HAP-1 (cell line): Measurements from ENCODE around the gene RER1.
"Not testable (repeated sequence)": the region's sequence is repeated elsewhere in the genome, so short reads cannot be mapped to it uniquely, and the experiment has no call there.

Source experiments
- DNase-seq, 2 experiments: peaks; one replicate each; pipeline ENCODE4 v3.0.0-alpha.2; 2016 to 2020; ENCODE audit warnings: low spot score in 2 of 2
- H3K27me3 ChIP-seq: fragments of 250-450 bp; sonication (Bioruptor Pico); 2 replicates; pipeline ENCODE4 v1.5.1; 2020; ENCODE audit warnings: low read depth, mild to moderate bottlenecking, moderate library complexity
- H3K36me3 ChIP-seq: fragments of 250-450 bp; sonication (Bioruptor Pico); replicated peaks from 2 replicates; pipeline ENCODE4 v1.5.1; 2020; ENCODE audit warnings: mild to moderate bottlenecking
- H3K4me1 ChIP-seq: fragments of 250-450 bp; sonication (Bioruptor Pico); 2 replicates; pipeline ENCODE4 v1.5.1; 2020; ENCODE audit warnings: mild to moderate bottlenecking
- H3K4me3 ChIP-seq: fragments of 250-450 bp; sonication (Bioruptor Pico); 2 replicates; pipeline ENCODE4 v1.5.1; 2020; ENCODE audit warnings: mild to moderate bottlenecking, moderate library complexity
- H3K9me3 ChIP-seq: fragments of 250-450 bp; sonication (Bioruptor Pico); 2 replicates; pipeline ENCODE4 v1.5.1; 2020; ENCODE audit warnings: mild to moderate bottlenecking, moderate library complexity
- in situ Hi-C: fragments of 300-500 bp; cut with MboI; formaldehyde crosslinking; loops from 3 replicates; pipeline ENCODE4 v1.14.3; 2020; ENCODE audit warnings: low sequenced_read_pairs, inconsistent platforms, mixed read lengths

Gene RER1

GRCh38 chr1:2431518-2431917 is 39.9 kb downstream of the RER1 start:
- Histone ChIP-seq H3K36me3 (no peaks in the 10 kb centered on the region), H3K27me3 (peaks cover 44% of the 10 kb centered on the region), H3K4me1 (no peaks in the 10 kb centered on the region), H3K4me3 (no peak overlapping the region), H3K9me3 (peaks cover 5% of the 10 kb centered on the region; the same call in 1 of the 2 replicates)
- in situ Hi-C loops, result loop anchor here (25.0 kb wide), 1 partner anchor 481 kb away; no protein-coding TSS in a partner anchor
- DNase-seq, result no peak

DNA sequence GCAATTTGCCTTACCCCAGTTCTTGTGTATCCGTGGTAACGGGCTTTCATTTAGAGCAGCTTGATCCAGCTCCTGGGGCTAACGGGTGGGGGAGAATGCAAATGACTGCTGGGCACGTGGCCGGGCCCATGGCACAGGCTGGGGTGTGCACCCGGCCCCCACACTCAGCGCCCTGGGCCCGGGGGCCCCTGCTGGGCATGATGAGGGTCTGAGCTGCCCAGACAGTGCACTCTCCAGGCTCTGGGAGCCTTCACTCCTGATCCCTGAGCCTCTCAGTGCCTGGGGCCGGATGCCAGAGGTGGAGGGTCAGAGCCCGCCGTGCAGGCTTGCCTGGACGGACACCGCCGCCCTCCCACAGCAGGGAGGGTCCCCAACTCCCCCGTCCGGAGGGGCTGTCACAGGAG is 40.8 kb downstream of the RER1 start:
- no peak for DNase-seq
- peaks cover 5% of the 10 kb centered on the region; the same call in 1 of the 2 replicates for H3K9me3 ChIP-seq
- H3K36me3 ChIP-seq, result no peaks in the 10 kb centered on the region
- in situ Hi-C loops, result loop anchor here (25.0 kb wide), 1 partner anchor 480 kb away; no protein-coding TSS in a partner anchor
- H3K4me1 ChIP-seq, result no peaks in the 10 kb centered on the region
- peaks cover 44% of the 10 kb centered on the region for H3K27me3 ChIP-seq
- no peak overlapping the region for H3K4me3 ChIP-seq

GRCh38 chr1:2433196-2433595 is 41.6 kb downstream of the RER1 start:
- in situ Hi-C loops, result loop anchor here (25.0 kb wide), 1 partner anchor 479 kb away; no protein-coding TSS in a partner anchor
- Histone ChIP-seq H3K9me3 (peaks cover 5% of the 10 kb centered on the region; the same call in 1 of the 2 replicates), H3K36me3 (no peaks in the 10 kb centered on the region), H3K4me1 (no peaks in the 10 kb centered on the region), H3K27me3 (peaks cover 45% of the 10 kb centered on the region), H3K4me3 (no peak overlapping the region)
- DNase-seq, result no peak

DNA sequence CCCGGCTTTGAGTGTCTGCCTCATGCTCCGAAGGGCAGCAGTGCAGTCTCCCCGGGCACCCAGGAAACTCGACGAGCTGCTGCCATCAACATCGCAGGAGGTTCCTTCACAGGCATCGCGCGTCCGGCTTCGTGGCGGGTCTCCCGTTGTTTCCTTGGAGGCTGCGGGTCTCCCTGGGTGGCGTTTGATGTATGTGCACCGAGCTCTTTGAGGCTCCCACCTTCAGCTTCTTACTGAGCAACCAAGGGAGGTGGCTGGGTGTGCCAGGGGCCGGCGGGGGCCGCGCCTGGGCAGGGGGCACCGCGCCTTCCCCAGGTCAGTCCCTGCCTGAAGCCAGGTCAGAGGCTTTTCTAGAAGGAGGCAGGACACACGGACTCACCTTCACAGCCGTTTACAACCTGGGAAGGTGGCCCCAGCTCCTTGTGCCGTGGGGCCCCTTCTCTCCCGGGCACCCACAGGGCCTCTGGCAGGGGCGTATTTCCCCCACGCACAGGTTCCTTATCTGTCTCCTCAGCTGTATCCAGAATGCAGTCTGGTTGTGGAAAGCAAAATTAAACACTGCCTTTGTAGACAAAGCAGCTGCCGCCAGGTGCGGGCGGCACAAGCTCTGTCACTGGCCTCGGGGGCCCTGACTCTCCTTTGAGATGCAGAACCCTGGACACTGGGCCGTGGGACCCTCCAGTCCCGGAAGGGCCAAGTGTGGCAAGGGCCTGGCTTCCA is 42.5 kb downstream of the RER1 start:
- H3K4me1 ChIP-seq, result no peaks in the 10 kb centered on the region
- in situ Hi-C loops, result loop anchor here (25.0 kb wide), 1 partner anchor 478 kb away; no protein-coding TSS in a partner anchor
- peaks cover 5% of the 10 kb centered on the region; the same call in 1 of the 2 replicates for H3K9me3 ChIP-seq
- DNase-seq, result no peak
- no peaks in the 10 kb centered on the region for H3K36me3 ChIP-seq
- peaks cover 54% of the 10 kb centered on the region for H3K27me3 ChIP-seq
- H3K4me3 ChIP-seq, result no peak overlapping the region

- no peak overlapping the region for H3K4me3 ChIP-seq
- no peaks in the 10 kb centered on the region for H3K4me1 ChIP-seq
- no peak for DNase-seq
- peaks cover 54% of the 10 kb centered on the region for H3K27me3 ChIP-seq
- H3K9me3 ChIP-seq, result no peaks in the 10 kb centered on the region
- H3K36me3 ChIP-seq, result no peaks in the 10 kb centered on the region
- in situ Hi-C loops, result loop anchor here (25.0 kb wide), 1 partner anchor 477 kb away; no protein-coding TSS in a partner anchor
Measured at GRCh38 chr1:2435091-2435490, 43.5 kb downstream of the RER1 start.

- in situ Hi-C loops, result loop anchor here (25.0 kb wide), 1 partner anchor 476 kb away; no protein-coding TSS in a partner anchor
- DNase-seq, result no peak
- peaks cover 54% of the 10 kb centered on the region for H3K27me3 ChIP-seq
- no peaks in the 10 kb centered on the region for H3K4me1 ChIP-seq
- no peak overlapping the region for H3K4me3 ChIP-seq
- H3K36me3 ChIP-seq, result no peaks in the 10 kb centered on the region
- no peaks in the 10 kb centered on the region for H3K9me3 ChIP-seq
Measured at GRCh38 chr1:2435746-2436355, 44.2 kb downstream of the RER1 start.

DNA sequence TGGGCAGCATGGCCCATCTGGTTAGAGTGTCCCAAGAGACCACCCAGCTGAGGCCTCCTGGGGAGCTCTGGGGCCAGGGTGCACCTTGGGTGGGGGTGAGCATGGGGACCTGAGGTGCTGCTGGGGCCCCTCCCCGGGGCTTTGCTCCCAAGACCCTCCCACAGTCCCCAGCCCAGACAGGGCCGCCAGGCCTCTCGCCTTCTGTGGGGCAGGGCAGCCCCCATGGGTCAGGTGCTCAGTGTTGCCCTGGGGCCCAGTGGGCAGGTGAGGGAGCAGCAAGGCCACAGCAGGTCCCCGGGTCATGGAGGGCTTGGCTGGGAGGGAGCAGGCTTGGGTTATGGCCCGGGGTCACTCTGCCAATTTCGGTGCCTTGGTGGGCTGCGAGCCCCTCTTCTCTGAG is 45.2 kb downstream of the RER1 start:
- DNase-seq, result no peak
- H3K4me1 ChIP-seq, result no peaks in the 10 kb centered on the region
- H3K27me3 ChIP-seq, result peaks cover 58% of the 10 kb centered on the region
- in situ Hi-C loops, result loop anchor here (25.0 kb wide), 1 partner anchor 475 kb away; no protein-coding TSS in a partner anchor
- H3K9me3 ChIP-seq, result no peaks in the 10 kb centered on the region
- H3K36me3 ChIP-seq, result no peaks in the 10 kb centered on the region
- H3K4me3 ChIP-seq, result no peak overlapping the region

- Histone ChIP-seq H3K4me1 (no peaks in the 10 kb centered on the region), H3K27me3 (peaks cover 58% of the 10 kb centered on the region), H3K36me3 (no peaks in the 10 kb centered on the region), H3K9me3 (no peaks in the 10 kb centered on the region), H3K4me3 (no peak overlapping the region)
- no peak for DNase-seq
- in situ Hi-C loops, result loop anchor here (25.0 kb wide), 1 partner anchor 475 kb away; no protein-coding TSS in a partner anchor
Measured at GRCh38 chr1:2437617-2438016, 46.0 kb downstream of the RER1 start.

GRCh38 chr1:2438038-2438437 is 46.4 kb downstream of the RER1 start:
- in situ Hi-C loops, result loop anchor here (25.0 kb wide), 1 partner anchor 474 kb away; no protein-coding TSS in a partner anchor
- Histone ChIP-seq H3K9me3 (no peaks in the 10 kb centered on the region), H3K4me3 (no peak overlapping the region), H3K36me3 (no peaks in the 10 kb centered on the region), H3K4me1 (no peaks in the 10 kb centered on the region), H3K27me3 (peaks cover 58% of the 10 kb centered on the region)
- no peak for DNase-seq

DNA sequence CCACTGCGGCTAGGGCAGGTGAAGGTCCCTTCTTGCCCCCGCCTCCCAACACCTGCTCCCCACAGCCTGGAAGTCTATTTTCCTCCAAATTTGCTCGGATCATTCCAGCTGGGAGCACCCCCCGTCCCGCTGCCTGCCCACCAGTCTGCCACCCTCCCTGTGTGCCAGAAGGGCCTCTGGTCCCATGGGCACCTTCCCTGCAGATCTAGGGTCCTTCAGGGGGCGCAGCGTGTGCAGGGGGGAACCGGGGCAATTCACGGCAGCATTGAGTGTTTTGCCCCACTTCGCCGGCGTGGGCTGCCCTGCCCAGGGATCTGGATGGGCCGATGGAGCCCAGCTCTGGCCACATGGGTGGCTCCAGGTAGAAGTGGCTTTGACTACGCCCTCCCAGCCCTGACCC is 47.0 kb downstream of the RER1 start:
- in situ Hi-C loops, result loop anchor here (25.0 kb wide), 1 partner anchor 474 kb away; no protein-coding TSS in a partner anchor
- no peaks in the 10 kb centered on the region for H3K9me3 ChIP-seq
- no peaks in the 10 kb centered on the region for H3K36me3 ChIP-seq
- peaks cover 54% of the 10 kb centered on the region for H3K27me3 ChIP-seq
- no peaks in the 10 kb centered on the region for H3K4me1 ChIP-seq
- DNase-seq, result no peak
- no peak overlapping the region for H3K4me3 ChIP-seq

GRCh38 chr1:2439369-2439768 is 47.7 kb downstream of the RER1 start:
- Histone ChIP-seq H3K36me3 (no peaks in the 10 kb centered on the region), H3K9me3 (no peaks in the 10 kb centered on the region), H3K4me1 (no peaks in the 10 kb centered on the region), H3K27me3 (peaks cover 52% of the 10 kb centered on the region), H3K4me3 (no peak overlapping the region)
- in situ Hi-C loops, result loop anchor here (25.0 kb wide), 1 partner anchor 473 kb away; no protein-coding TSS in a partner anchor
- DNase-seq, result no peak

DNA sequence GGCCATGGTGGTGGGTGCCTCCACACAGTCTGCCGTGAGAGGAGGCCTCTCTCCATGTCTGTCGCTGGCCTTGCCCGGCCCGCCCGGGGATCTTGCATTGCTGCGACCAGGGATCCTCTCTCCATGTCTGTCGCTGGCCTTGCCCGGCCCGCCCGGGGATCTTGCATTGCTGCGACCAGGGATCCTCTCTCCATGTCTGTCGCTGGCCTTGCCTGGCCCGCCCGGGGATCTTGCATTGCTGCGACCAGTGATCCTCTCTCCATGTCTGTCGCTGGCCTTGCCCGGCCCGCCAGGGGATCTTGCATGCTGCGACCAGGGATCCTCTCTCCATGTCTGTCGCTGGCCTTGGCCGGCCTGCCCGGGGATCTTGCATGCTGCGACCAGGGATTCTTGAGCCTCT is 48.7 kb downstream of the RER1 start:
- not testable (repeated sequence) for H3K9me3 ChIP-seq, H3K4me1 ChIP-seq, H3K4me3 ChIP-seq, DNase-seq, H3K36me3 ChIP-seq
- in situ Hi-C loops, result loop anchor here (10.0 to 25.0 kb wide), 2 partner anchors 184 to 472 kb away; no protein-coding TSS in a partner anchor
- H3K27me3 ChIP-seq, result peaks cover 52% of the 10 kb centered on the region

- Histone ChIP-seq H3K27me3 (peaks cover 62% of the 10 kb centered on the region), H3K9me3 (no peaks in the 10 kb centered on the region), H3K4me1 (no peaks in the 10 kb centered on the region), H3K36me3 (no peaks in the 10 kb centered on the region), H3K4me3 (no peak overlapping the region)
- no peak for DNase-seq
- in situ Hi-C loops, result loop anchor here (10.0 to 25.0 kb wide), 2 partner anchors 183 to 471 kb away; no protein-coding TSS in a partner anchor
Measured at GRCh38 chr1:2441746-2442145, 50.1 kb downstream of the RER1 start.

DNA sequence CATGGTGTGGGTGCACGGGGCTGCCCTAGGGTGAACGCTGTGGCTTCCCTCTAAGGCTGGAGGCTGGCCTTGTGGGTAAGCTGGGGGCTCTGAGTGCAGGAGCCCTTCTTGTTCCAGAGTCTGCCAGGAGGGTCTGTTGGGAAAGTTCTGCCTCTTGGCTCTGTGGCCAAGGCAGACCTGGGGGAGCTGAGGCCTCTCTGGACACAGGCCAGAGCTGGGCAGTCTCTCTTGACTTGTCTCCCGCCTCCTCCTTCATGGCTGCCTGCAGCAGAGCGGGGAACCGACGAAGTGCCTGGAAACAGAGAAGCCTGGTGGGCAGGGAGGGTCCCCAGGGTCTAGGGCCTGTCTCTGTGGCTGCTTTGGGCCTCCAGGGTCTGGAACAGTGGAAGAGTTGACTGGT is 51.0 kb downstream of the RER1 start:
- Histone ChIP-seq H3K36me3 (no peaks in the 10 kb centered on the region), H3K9me3 (no peaks in the 10 kb centered on the region), H3K4me1 (no peaks in the 10 kb centered on the region), H3K4me3 (no peak overlapping the region), H3K27me3 (peaks cover 71% of the 10 kb centered on the region)
- in situ Hi-C loops, result loop anchor here (10.0 to 25.0 kb wide), 2 partner anchors 182 to 470 kb away; no protein-coding TSS in a partner anchor
- no peak for DNase-seq
